Measurements from ENCODE around the gene FAM53B.

DNA sequence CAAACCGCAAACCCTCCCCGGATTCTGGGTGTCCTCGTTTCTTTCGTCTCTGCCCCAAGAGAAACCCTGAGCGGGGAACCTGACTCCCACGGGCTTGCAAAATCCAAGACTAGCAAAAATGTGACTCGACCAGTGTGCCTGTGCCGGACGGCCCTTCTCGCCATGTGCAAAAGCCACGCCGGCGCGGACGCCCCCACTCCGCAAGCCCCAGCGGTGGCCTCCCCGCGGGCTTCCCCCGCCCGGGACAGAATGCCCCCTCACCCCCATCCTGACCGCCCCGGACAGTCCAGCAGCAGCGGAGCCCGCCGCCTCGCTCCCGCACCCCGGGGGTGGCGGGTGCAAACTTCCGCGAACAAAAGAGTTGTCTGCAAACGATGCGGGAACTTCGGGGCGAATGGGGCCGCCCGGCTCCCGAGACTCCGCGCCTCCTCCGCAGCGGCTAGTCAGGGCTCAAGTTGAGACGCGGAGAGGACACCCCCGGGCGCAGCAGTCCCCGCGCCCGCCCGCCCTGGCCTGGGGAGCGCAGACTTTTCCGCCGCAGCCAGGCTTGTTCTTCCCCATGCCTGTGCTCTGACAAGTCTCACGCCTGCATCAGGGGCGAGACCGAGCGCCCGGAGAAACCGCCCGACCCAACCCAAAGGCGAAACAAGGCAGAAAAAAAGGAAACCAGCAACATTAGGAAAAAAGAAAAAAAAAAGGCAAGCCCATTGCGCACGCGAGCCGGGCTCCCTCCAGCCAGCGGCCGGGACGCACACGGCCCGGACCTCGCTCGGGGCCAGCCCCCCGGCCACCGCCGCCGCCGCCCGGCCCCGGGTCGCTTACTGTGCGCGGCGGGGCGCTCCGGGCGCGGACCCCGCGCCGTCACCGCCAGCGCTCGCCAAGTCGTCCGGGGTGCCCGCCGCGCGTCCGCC lies 732 bp downstream of the FAM53B start:
- TF ChIP-seq, protein P1, sequence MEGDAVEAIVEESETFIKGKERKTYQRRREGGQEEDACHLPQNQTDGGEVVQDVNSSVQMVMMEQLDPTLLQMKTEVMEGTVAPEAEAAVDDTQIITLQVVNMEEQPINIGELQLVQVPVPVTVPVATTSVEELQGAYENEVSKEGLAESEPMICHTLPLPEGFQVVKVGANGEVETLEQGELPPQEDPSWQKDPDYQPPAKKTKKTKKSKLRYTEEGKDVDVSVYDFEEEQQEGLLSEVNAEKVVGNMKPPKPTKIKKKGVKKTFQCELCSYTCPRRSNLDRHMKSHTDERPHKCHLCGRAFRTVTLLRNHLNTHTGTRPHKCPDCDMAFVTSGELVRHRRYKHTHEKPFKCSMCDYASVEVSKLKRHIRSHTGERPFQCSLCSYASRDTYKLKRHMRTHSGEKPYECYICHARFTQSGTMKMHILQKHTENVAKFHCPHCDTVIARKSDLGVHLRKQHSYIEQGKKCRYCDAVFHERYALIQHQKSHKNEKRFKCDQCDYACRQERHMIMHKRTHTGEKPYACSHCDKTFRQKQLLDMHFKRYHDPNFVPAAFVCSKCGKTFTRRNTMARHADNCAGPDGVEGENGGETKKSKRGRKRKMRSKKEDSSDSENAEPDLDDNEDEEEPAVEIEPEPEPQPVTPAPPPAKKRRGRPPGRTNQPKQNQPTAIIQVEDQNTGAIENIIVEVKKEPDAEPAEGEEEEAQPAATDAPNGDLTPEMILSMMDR (IDR thresholded peaks at IDR 0.05) = no peak
- peak in 1 of 3 donors; percentile 9 for TF ChIP-seq POLR2AphosphoS5 (IDR thresholded peaks at IDR 0.05)
- no peak for TF ChIP-seq POLR2A (IDR thresholded peaks at IDR 0.05)

All from breast epithelium (tissue), 3 donors.